Measurements from ENCODE around the gene TLCD2. TPM values are rescaled to one million over a fixed set of nuclear protein-coding genes. Genes with fewer than 3 reads are reported as not detected.
A peak's percentile ranks its signal among the peaks of the same experiment; 100 is the strongest.

The TLCD2 gene
- total RNA-seq, 2 donors from 2014 or later, result 0.84 to 1.8 TPM

GRCh38 chr17:1686086-1686485 lies 24.1 kb downstream of the TLCD2 start:
- H3K4me1 ChIP-seq (ENCODE audit: control insufficient read depth, insufficient read depth, low read length), result no peaks in the 10 kb centered on the region
- H3K36me3 Mint-ChIP-seq (ENCODE audit: low read depth), result peaks cover 30% of the 10 kb centered on the region
- H3K27me3 Mint-ChIP-seq (ENCODE audit: insufficient read depth), result no peaks in the 10 kb centered on the region
- no peaks in the 10 kb centered on the region for H3K9me3 ChIP-seq (ENCODE audit: control insufficient read depth, low read length)
- H3K4me1 Mint-ChIP-seq, result peaks cover 10% of the 10 kb centered on the region
- H3K9ac ChIP-seq (ENCODE audit: extremely low read depth, low read length, poor library complexity, severe bottlenecking), result no peak overlapping the region
- no peaks in the 10 kb centered on the region for H3K27me3 ChIP-seq (ENCODE audit: control insufficient read depth, insufficient read depth, low read length, poor library complexity, severe bottlenecking)
- no peak overlapping the region for H3K4me3 Mint-ChIP-seq
- peaks cover 12% of the 10 kb centered on the region for H3K9me3 Mint-ChIP-seq
- peaks cover 24% of the 10 kb centered on the region for H3K36me3 ChIP-seq (ENCODE audit: control insufficient read depth, insufficient read depth, low read length)
- no peak overlapping the region for H3K27ac ChIP-seq (ENCODE audit: low read depth, low read length)
- WGBS, 2 experiments (ENCODE audit: insufficient coverage in 1 of 2, insufficient read length in 1 of 2), result 77 to 95% methylated on average over 3 to 7 of the region's 7 CpGs
- H3K27ac Mint-ChIP-seq, result peak overlapping the region; percentile 6
- DNase-seq, result no peak
- no peak for TF ChIP-seq CTCF (conservative IDR thresholded peaks at IDR 0.05)
- no peak overlapping the region for H3K4me3 ChIP-seq (ENCODE audit: low read length)

GRCh38 chr17:1684378-1685189 lies 25.6 kb downstream of the TLCD2 start, which contains the start of gene PRPF8:
TSS of gene PRPF8 (minus strand) at chr17:1684867. CDS start at chr17:1684571, 296 bp downstream.
- TF ChIP-seq CTCF (conservative IDR thresholded peaks at IDR 0.05), result no peak
- peak; percentile 100 for DNase-seq
- Histone ChIP-seq H3K36me3 (ENCODE audit: control insufficient read depth, insufficient read depth, low read length) (peaks cover 40% of the 10 kb centered on the region), H3K9ac (ENCODE audit: extremely low read depth, low read length, poor library complexity, severe bottlenecking) (peak within 1 kb of the TSS; percentile 72), H3K4me3 (ENCODE audit: low read length) (peak within 1 kb of the TSS; percentile 92), H3K9me3 (ENCODE audit: control insufficient read depth, low read length) (no peaks in the 10 kb centered on the region), H3K4me1 (ENCODE audit: control insufficient read depth, insufficient read depth, low read length) (no peaks in the 10 kb centered on the region), H3K27me3 (ENCODE audit: control insufficient read depth, insufficient read depth, low read length, poor library complexity, severe bottlenecking) (no peaks in the 10 kb centered on the region), H3K27ac (ENCODE audit: low read depth, low read length) (peak within 1 kb of the TSS; percentile 81)
- Mint-ChIP-seq H3K4me3 (peak within 1 kb of the TSS; percentile 97), H3K27ac (peak within 1 kb of the TSS; percentile 96), H3K4me1 (peaks cover 10% of the 10 kb centered on the region), H3K9me3 (peaks cover 5% of the 10 kb centered on the region), H3K27me3 (ENCODE audit: insufficient read depth) (no peaks in the 10 kb centered on the region), H3K36me3 (ENCODE audit: low read depth) (peaks cover 45% of the 10 kb centered on the region)
- WGBS, 2 experiments (ENCODE audit: insufficient coverage in 1 of 2, insufficient read length in 1 of 2), result 0 to 1% methylated on average over 10 to 72 of the region's 72 CpGs

- Histone ChIP-seq H3K27ac (ENCODE audit: low read depth, low read length) (no peak overlapping the region), H3K36me3 (ENCODE audit: control insufficient read depth, insufficient read depth, low read length) (peaks cover 51% of the 10 kb centered on the region), H3K9ac (ENCODE audit: extremely low read depth, low read length, poor library complexity, severe bottlenecking) (peak overlapping the region; percentile 72), H3K4me3 (ENCODE audit: low read length) (peak overlapping the region; percentile 92), H3K9me3 (ENCODE audit: control insufficient read depth, low read length) (no peaks in the 10 kb centered on the region), H3K27me3 (ENCODE audit: control insufficient read depth, insufficient read depth, low read length, poor library complexity, severe bottlenecking) (no peaks in the 10 kb centered on the region), H3K4me1 (ENCODE audit: control insufficient read depth, insufficient read depth, low read length) (no peaks in the 10 kb centered on the region)
- Mint-ChIP-seq H3K9me3 (peaks cover under 1% of the 10 kb centered on the region), H3K4me3 (peak overlapping the region; percentile 97), H3K27ac (peak overlapping the region; percentile 96), H3K27me3 (ENCODE audit: insufficient read depth) (no peaks in the 10 kb centered on the region), H3K4me1 (peaks cover 10% of the 10 kb centered on the region), H3K36me3 (ENCODE audit: low read depth) (peaks cover 56% of the 10 kb centered on the region)
- TF ChIP-seq CTCF (conservative IDR thresholded peaks at IDR 0.05), result no peak
- 91 to 95% methylated on average over 4 to 5 of the region's 5 CpGs for WGBS, 2 experiments (ENCODE audit: insufficient coverage in 1 of 2, insufficient read length in 1 of 2)
- no peak for DNase-seq
Observed at GRCh38 chr17:1683459-1683858, 26.7 kb downstream of the TLCD2 start.

Data from endodermal cell (in vitro differentiated cells).